GM19099 (cell line): ENCODE results near the gene NECAB2.

ENCODE experiments used
- POLR2A ChIP-seq: IDR thresholded peaks from 3 replicates; pipeline ENCODE4 v1.6.1; 2011; ENCODE audit warnings: low read depth; ENCODE audit not compliant: insufficient read length; ENCODE audit errors: extremely low read depth

Gene NECAB2

GRCh38 chr16:84027625-84028024 lies 59.6 kb downstream of the NECAB2 start:
- no peak for TF ChIP-seq POLR2A

GRCh38 chr16:84029297-84030047 lies 61.4 kb downstream of the NECAB2 start:
- no peak for TF ChIP-seq POLR2A

DNA sequence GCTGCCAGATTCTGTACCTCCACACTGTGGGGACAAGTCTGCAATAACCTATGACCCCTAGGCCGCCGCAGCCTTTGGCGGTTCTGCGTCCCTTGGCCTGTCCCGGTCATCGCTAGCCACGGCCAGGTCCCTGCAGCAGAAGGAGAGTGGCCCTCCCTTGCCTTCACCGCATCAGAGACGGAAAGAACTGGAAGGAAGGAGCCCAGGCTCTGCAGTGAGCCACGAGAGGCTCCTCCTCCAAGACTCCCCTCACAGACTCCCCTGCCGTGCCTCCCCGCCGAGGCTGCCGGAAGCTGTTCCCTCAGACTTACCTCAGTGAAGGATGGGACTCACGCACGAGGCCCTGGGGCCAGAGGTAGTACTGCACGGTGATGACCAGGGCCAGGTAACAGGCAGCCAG lies 63.5 kb downstream of the NECAB2 start:
- no peak for TF ChIP-seq POLR2A

- TF ChIP-seq POLR2A: no peak
Measured at GRCh38 chr16:84032458-84033178, 64.6 kb downstream of the NECAB2 start.

DNA sequence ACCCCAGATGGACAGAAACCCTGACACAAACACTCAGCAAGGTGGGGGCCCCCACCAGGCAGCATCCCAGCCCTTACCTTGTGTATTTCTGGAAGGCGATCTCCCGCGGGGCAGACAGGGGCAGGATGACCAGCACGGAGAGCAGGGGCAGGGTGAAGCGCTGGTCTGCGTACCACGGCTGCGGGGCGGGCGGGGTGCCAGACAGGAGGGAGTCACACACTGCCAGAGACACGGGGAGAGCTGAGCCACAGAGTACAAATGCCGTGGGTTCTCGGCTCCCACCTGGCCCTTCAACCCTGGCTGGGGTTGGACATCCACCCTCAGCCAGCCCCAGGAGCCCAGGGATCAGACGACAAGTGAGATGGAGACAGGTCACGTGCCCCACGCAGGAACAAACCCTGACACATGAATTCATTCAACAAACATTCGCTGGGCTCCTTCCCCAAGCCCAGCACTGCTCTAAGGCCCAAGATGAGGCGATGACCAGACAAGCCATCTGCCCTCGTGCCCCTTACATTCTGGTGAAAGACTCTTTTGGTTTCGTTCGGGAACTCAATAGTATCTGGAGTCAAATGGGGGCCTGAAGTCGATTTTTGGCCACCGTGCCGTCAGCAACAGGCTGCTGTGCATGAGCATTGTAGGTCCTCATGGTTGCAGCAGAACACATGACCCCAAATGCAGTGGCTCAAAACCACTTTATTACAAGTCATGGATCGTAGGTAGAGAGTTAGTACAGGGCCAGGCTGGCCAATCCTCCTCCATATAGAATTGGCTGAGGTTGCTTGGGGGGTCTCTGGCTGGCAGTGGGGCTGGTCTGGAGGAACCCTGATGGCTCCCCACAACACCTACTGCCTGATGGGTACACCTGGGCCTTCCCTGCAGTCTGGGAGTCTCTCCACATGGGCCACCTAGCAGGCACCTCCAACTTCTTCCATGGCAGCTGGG lies 65.5 kb downstream of the NECAB2 start:
- TF ChIP-seq POLR2A: no peak

GRCh38 chr16:84034516-84034915 lies 66.5 kb downstream of the NECAB2 start:
- TF ChIP-seq POLR2A: no peak

- no peak for TF ChIP-seq POLR2A
Measured at GRCh38 chr16:84036131-84036530, 68.1 kb downstream of the NECAB2 start.

DNA sequence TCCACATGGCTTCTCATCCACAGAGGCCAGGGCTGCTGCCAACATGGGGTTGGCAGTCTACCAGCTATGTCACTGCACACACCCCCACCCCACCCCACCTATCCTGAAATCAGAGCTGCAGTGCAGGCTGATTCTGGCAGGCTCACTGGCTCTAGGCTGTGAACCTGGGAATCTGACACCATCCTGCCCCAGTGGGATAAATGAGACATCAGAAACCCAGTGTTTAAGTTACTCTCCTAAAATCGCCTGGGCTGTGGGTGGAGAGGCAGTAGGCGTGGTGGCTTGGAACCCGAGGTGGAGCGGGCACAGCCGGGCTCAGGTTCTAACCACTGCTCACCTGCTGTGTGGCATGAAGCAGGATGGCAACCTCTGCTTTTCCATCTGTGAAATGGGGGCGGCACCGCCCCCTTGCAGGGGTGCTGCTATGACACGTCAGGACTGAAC lies 69.0 kb downstream of the NECAB2 start:
- TF ChIP-seq POLR2A: no peak

DNA sequence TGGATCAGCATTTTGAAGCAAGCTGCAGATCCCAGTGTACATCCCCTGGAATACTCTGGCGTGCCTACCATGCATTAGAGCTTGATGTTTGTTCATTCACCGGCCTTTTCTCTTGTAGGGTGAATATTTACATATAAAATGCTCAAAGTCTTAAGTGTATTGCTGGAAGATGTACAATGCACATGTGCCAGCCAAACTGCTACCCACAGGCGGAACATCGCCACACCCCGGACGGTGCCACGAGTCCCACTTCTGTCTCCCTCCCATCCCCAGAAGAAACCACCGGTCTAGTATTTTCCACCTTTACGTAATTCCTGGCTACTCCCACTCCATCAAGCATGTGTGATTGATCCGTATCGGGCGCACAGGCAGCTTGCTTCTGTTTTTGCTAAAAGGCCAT lies 70.4 kb downstream of the NECAB2 start:
- no peak for TF ChIP-seq POLR2A

DNA sequence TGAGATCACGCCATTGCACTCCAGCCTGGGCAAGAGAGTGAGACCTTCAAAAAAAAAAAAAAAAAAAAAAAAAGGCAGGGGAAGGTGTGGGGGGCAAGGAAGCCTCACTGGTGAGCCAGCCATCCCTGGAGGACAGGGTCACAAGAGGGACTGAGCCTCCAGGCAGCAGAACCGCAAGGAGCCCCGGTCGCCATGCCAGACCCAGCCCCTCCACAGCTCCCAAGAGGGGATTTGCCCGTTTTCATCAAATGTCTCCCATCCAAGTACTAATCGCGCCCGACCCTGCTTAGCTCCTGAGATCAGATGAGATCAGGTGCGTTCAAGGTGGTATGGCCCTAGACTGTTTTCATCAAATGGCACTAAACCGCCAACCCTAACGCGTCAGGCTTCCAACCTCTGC lies 71.7 kb downstream of the NECAB2 start:
- no peak for TF ChIP-seq POLR2A

- no peak for TF ChIP-seq POLR2A
Measured at GRCh38 chr16:84040226-84040822, 72.3 kb downstream of the NECAB2 start.

- TF ChIP-seq POLR2A: no peak
Measured at GRCh38 chr16:84040823-84041820, 73.1 kb downstream of the NECAB2 start.

GRCh38 chr16:84041881-84042280 lies 73.8 kb downstream of the NECAB2 start:
- no peak for TF ChIP-seq POLR2A
